ENCODE data around the gene C19orf73. TPM values are rescaled to one million over a fixed set of nuclear protein-coding genes. Genes with fewer than 3 reads are reported as not detected.

C19orf73 gene
- total and polyA plus RNA-seq, 2 experiments from 2014 or later = 8.1 to 9.1 TPM

DNA sequence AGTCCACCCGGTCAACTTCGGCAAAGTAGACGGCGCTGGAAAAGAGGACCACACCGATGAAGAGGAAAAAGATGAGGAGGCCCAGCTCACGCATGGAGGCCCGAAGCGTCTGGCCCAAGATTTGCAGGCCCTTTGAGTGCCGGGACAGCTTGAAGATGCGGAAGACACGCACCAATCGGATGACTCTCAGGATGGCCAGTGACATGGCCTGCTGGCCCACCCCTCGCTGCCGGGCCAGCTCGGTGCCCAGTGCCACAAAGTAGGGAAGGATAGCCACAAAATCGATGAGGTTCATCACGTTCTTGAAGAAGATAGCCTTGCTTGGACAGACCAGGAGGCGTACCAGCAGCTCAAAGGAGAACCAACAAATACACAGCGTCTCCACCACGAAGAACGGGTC lies 48.5 kb downstream of the C19orf73 start:
- no peaks in the 10 kb centered on the region for H3F3A ChIP-seq (replicated peaks; ENCODE audit: low read depth)
- H3K4me1 Mint-ChIP-seq = peaks cover 34% of the 10 kb centered on the region
- H3K4me2 ChIP-seq = no peak overlapping the region
- H2AFZ ChIP-seq = no peak overlapping the region
- no peaks in the 10 kb centered on the region for H3K79me2 ChIP-seq (replicated peaks; ENCODE audit: insufficient read depth)
- DNase-seq (ENCODE audit: low spot score) (no peak), ATAC-seq (no peak)
- TF ChIP-seq EZH2phosphoT487 (IDR thresholded peaks at IDR 0.05; ENCODE audit: unreplicated experiment) (no peak), JUNB (IDR thresholded peaks at IDR 0.05; ENCODE audit: unreplicated experiment) (no peak), EZH2 (IDR thresholded peaks at IDR 0.05; ENCODE audit: low read depth, unreplicated experiment) (no peak)
- TF ChIP-seq, protein P1, sequence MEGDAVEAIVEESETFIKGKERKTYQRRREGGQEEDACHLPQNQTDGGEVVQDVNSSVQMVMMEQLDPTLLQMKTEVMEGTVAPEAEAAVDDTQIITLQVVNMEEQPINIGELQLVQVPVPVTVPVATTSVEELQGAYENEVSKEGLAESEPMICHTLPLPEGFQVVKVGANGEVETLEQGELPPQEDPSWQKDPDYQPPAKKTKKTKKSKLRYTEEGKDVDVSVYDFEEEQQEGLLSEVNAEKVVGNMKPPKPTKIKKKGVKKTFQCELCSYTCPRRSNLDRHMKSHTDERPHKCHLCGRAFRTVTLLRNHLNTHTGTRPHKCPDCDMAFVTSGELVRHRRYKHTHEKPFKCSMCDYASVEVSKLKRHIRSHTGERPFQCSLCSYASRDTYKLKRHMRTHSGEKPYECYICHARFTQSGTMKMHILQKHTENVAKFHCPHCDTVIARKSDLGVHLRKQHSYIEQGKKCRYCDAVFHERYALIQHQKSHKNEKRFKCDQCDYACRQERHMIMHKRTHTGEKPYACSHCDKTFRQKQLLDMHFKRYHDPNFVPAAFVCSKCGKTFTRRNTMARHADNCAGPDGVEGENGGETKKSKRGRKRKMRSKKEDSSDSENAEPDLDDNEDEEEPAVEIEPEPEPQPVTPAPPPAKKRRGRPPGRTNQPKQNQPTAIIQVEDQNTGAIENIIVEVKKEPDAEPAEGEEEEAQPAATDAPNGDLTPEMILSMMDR (conservative IDR thresholded peaks at IDR 0.05; ENCODE audit: low read depth in 2 of 2) = no peak
- H3K36me3 Mint-ChIP-seq (ENCODE audit: low read depth) = peaks cover 10% of the 10 kb centered on the region
- no peak overlapping the region for H3K27ac Mint-ChIP-seq
- peaks cover 21% of the 10 kb centered on the region for H3K4me1 ChIP-seq (ENCODE audit: insufficient read depth)
- no peak overlapping the region for H3K4me3 ChIP-seq
- H3K27me3 ChIP-seq (ENCODE audit: insufficient read depth) = peaks cover 88% of the 10 kb centered on the region
- H4K20me1 ChIP-seq (replicated peaks; ENCODE audit: insufficient read depth) = no peaks in the 10 kb centered on the region; the same call in 1 of the 2 replicates
- no peaks in the 10 kb centered on the region for H3K36me3 ChIP-seq (ENCODE audit: insufficient read depth)
- peaks cover 75% of the 10 kb centered on the region for H3K27me3 Mint-ChIP-seq (ENCODE audit: insufficient read depth, low read depth, poor library complexity)
- H3K27ac ChIP-seq (ENCODE audit: low read depth) = no peak overlapping the region
- 0 out of 2 replicates have a peak, but pooled peaks cover 6% of the 10 kb centered on the region for H3K9me2 ChIP-seq (ENCODE audit: insufficient read depth)
- peaks cover 29% of the 10 kb centered on the region for H3K9me3 Mint-ChIP-seq
- peak overlapping the region; percentile 21; the same call in 1 of the 3 replicates for H3K4me3 Mint-ChIP-seq

DNA sequence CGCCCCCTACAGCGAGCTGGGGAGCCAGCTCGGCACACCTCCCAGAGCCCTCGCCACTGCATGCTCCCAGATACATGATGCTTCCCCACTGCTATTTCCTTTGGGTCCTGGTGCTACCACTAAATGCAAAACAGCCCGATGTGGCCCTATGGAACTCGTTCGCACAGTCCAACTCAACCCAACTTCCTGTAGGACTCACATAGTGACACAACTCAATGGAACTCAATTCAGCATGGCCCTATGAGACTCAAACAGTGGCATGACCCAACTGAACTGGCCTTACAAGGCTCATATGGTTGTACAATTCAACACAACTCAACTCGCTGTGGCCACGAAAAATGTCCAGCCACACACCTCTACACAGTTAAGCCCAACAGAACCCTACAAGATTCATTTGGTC lies 49.9 kb downstream of the C19orf73 start:
- Histone ChIP-seq H3K4me3 (no peak overlapping the region), H3K27ac (ENCODE audit: low read depth) (no peak overlapping the region), H3K27me3 (ENCODE audit: insufficient read depth) (peaks cover 85% of the 10 kb centered on the region), H3K4me2 (no peak overlapping the region), H3K36me3 (ENCODE audit: insufficient read depth) (no peaks in the 10 kb centered on the region), H3K9me2 (ENCODE audit: insufficient read depth) (0 out of 2 replicates have a peak, but pooled peaks cover 6% of the 10 kb centered on the region), H3K4me1 (ENCODE audit: insufficient read depth) (peaks cover 29% of the 10 kb centered on the region), H2AFZ (no peak overlapping the region), H3K79me2 (replicated peaks; ENCODE audit: insufficient read depth) (no peaks in the 10 kb centered on the region), H4K20me1 (replicated peaks; ENCODE audit: insufficient read depth) (no peaks in the 10 kb centered on the region; the same call in 1 of the 2 replicates), H3F3A (replicated peaks; ENCODE audit: low read depth) (no peaks in the 10 kb centered on the region)
- H3K27me3 Mint-ChIP-seq (ENCODE audit: insufficient read depth, low read depth, poor library complexity) = peaks cover 71% of the 10 kb centered on the region
- TF ChIP-seq POLR2AphosphoS5 (IDR thresholded peaks at IDR 0.05; ENCODE audit: low read depth) (no peak), EZH2phosphoT487 (IDR thresholded peaks at IDR 0.05; ENCODE audit: unreplicated experiment) (no peak), CREB1 (CRISPR knock-in tag; IDR thresholded peaks at IDR 0.05; ENCODE audit: low read depth) (no peak), EZH2 (IDR thresholded peaks at IDR 0.05; ENCODE audit: low read depth, unreplicated experiment) (no peak)
- TF ChIP-seq, protein P2, sequence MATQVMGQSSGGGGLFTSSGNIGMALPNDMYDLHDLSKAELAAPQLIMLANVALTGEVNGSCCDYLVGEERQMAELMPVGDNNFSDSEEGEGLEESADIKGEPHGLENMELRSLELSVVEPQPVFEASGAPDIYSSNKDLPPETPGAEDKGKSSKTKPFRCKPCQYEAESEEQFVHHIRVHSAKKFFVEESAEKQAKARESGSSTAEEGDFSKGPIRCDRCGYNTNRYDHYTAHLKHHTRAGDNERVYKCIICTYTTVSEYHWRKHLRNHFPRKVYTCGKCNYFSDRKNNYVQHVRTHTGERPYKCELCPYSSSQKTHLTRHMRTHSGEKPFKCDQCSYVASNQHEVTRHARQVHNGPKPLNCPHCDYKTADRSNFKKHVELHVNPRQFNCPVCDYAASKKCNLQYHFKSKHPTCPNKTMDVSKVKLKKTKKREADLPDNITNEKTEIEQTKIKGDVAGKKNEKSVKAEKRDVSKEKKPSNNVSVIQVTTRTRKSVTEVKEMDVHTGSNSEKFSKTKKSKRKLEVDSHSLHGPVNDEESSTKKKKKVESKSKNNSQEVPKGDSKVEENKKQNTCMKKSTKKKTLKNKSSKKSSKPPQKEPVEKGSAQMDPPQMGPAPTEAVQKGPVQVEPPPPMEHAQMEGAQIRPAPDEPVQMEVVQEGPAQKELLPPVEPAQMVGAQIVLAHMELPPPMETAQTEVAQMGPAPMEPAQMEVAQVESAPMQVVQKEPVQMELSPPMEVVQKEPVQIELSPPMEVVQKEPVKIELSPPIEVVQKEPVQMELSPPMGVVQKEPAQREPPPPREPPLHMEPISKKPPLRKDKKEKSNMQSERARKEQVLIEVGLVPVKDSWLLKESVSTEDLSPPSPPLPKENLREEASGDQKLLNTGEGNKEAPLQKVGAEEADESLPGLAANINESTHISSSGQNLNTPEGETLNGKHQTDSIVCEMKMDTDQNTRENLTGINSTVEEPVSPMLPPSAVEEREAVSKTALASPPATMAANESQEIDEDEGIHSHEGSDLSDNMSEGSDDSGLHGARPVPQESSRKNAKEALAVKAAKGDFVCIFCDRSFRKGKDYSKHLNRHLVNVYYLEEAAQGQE (IDR thresholded peaks at IDR 0.05; ENCODE audit: unreplicated experiment) = no peak
- TF ChIP-seq, protein P3, sequence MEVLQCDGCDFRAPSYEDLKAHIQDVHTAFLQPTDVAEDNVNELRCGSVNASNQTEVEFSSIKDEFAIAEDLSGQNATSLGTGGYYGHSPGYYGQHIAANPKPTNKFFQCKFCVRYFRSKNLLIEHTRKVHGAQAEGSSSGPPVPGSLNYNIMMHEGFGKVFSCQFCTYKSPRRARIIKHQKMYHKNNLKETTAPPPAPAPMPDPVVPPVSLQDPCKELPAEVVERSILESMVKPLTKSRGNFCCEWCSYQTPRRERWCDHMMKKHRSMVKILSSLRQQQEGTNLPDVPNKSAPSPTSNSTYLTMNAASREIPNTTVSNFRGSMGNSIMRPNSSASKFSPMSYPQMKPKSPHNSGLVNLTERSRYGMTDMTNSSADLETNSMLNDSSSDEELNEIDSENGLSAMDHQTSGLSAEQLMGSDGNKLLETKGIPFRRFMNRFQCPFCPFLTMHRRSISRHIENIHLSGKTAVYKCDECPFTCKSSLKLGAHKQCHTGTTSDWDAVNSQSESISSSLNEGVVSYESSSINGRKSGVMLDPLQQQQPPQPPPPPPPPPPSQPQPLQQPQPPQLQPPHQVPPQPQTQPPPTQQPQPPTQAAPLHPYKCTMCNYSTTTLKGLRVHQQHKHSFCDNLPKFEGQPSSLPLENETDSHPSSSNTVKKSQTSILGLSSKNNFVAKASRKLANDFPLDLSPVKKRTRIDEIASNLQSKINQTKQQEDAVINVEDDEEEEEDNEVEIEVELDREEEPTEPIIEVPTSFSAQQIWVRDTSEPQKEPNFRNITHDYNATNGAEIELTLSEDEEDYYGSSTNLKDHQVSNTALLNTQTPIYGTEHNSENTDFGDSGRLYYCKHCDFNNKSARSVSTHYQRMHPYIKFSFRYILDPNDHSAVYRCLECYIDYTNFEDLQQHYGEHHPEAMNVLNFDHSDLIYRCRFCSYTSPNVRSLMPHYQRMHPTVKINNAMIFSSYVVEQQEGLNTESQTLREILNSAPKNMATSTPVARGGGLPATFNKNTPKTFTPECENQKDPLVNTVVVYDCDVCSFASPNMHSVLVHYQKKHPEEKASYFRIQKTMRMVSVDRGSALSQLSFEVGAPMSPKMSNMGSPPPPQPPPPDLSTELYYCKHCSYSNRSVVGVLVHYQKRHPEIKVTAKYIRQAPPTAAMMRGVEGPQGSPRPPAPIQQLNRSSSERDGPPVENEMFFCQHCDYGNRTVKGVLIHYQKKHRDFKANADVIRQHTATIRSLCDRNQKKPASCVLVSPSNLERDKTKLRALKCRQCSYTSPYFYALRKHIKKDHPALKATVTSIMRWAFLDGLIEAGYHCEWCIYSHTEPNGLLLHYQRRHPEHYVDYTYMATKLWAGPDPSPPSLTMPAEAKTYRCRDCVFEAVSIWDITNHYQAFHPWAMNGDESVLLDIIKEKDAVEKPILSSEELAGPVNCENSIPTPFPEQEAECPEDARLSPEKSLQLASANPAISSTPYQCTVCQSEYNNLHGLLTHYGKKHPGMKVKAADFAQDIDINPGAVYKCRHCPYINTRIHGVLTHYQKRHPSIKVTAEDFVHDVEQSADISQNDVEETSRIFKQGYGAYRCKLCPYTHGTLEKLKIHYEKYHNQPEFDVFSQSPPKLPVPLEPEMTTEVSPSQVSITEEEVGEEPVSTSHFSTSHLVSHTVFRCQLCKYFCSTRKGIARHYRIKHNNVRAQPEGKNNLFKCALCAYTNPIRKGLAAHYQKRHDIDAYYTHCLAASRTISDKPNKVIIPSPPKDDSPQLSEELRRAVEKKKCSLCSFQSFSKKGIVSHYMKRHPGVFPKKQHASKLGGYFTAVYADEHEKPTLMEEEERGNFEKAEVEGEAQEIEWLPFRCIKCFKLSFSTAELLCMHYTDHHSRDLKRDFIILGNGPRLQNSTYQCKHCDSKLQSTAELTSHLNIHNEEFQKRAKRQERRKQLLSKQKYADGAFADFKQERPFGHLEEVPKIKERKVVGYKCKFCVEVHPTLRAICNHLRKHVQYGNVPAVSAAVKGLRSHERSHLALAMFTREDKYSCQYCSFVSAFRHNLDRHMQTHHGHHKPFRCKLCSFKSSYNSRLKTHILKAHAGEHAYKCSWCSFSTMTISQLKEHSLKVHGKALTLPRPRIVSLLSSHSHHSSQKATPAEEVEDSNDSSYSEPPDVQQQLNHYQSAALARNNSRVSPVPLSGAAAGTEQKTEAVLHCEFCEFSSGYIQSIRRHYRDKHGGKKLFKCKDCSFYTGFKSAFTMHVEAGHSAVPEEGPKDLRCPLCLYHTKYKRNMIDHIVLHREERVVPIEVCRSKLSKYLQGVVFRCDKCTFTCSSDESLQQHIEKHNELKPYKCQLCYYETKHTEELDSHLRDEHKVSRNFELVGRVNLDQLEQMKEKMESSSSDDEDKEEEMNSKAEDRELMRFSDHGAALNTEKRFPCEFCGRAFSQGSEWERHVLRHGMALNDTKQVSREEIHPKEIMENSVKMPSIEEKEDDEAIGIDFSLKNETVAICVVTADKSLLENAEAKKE (CRISPR knock-in tag; IDR thresholded peaks at IDR 0.05) = no peak
- H3K27ac Mint-ChIP-seq = no peak overlapping the region
- H3K4me3 Mint-ChIP-seq = no peak overlapping the region; the same call in 2 of the 3 replicates
- peaks cover 10% of the 10 kb centered on the region for H3K36me3 Mint-ChIP-seq (ENCODE audit: low read depth)
- DNase-seq (ENCODE audit: low spot score) (no peak), ATAC-seq (no peak)
- peaks cover 29% of the 10 kb centered on the region for H3K9me3 Mint-ChIP-seq
- peaks cover 39% of the 10 kb centered on the region for H3K4me1 Mint-ChIP-seq

All from GM23338 (cell line).